ENCODE data around the gene GALR3.

GALR3 gene

GRCh38 chr22:37803195-37803638 lies 20.0 kb upstream of the GALR3 start:
- DNase-seq (ENCODE audit: low read depth) = no peak

GRCh38 chr22:37803639-37804351 lies 19.4 kb upstream of the GALR3 start:
- DNase-seq (ENCODE audit: low read depth) = no peak

GRCh38 chr22:37804352-37804880 lies 18.8 kb upstream of the GALR3 start:
- no peak for DNase-seq (ENCODE audit: low read depth)

GRCh38 chr22:37804881-37805809 lies 18.0 kb upstream of the GALR3 start:
- peak; percentile 24 for DNase-seq (ENCODE audit: low read depth)

DNA sequence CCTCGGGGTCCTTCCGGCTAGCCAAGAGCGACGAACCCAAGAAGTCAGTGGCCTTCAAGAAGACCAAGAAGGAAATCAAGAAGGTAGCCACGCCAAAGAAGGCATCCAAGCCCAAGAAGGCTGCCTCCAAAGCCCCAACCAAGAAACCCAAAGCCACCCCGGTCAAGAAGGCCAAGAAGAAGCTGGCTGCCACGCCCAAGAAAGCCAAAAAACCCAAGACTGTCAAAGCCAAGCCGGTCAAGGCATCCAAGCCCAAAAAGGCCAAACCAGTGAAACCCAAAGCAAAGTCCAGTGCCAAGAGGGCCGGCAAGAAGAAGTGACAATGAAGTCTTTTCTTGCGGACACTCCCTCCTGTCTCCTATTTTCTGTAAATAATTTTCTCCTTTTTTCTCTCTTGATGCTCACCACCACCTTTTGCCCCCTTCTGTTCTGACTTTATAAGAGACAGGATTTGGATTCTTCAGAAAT lies 17.3 kb upstream of the GALR3 start:
- no peak for DNase-seq (ENCODE audit: low read depth)

DNA sequence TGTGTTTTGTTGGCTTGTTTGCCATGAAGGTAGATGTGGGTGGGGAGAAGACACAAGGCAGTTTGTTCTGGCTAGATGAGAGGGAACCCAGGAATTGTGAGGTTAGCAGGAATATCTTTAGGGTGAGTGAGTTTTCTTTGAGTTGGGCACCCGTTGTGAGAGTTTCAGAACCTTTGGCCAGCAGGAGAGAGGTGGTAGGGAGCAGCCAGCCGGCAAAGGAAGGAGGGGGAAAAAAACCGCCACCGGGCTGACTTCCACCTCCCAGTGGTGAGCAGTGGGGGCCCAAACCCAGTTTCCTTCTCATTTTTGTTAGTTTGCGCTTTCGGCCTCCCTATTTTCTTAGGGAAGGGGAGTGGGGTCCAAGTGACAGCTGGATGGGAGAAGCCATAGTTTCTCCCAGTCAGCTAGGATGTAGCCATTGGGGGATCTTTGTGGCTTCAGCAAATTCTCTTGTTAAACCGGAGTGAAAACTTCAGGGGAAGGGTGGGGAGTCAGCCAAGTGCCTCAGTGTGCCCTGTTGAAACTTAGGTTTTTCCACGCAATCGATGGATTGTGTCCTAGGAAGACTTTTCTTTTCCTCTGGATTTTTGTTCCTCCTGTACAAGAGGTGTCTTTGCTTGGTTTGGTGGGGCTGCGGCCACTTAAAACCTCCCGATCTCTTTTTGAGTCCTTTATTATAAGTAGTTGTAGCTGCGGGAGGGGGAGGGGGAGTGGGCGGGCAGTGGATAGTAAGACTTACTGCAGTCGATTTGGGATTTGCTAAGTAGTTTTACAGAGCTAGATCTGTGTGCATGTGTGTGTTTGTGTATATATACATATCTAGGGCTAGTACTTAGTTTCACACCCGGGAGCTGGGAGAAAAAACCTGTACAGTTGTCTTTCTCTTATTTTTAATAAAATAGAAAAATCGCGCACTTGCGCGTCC lies 16.5 kb upstream of the GALR3 start:
- DNase-seq (ENCODE audit: low read depth) = no peak

DNA sequence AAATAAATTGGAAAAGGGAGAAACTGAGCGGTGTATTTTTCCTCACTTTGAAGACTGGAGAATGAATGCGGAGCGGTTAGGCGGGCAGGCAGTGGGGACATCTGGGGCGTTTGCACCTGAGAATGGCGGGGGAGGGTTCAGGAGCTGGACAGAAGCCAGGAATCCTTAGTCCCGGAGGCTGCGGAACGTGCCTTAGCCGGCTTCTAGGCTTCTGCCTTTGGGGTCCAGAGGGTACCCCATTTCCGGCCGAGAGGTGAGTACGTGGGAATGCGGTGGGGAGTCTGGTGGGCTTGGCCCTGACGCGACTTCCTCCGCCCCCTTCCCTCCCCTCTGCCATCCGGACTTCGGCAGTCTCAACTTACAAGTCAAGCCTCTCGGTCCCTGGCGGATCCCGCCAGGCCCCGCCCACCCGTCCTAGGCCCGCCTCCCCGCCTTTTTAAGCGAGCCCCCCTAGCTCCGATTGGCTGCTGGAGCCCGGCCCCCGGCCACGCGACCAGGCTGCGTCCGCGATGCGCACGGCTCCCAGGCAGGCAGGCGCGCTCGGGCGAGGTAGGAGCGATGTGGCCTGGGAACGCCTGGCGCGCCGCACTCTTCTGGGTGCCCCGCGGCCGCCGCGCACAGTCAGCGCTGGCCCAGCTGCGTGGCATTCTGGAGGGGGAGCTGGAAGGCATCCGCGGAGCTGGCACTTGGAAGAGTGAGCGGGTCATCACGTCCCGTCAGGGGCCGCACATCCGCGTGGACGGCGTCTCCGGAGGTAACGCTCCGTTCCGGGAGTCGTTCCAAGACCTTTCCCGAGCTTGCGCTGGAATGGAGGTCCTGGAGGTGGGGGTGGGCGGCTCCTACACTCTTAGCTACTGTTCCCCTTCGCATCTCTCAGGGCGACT lies 15.5 kb upstream of the GALR3 start, which contains the start of gene GCAT:
TSS of gene GCAT (plus strand) at position 525 of the 884 bp plus-strand sequence. CDS start at position 559, 34 bp downstream.
- peak; percentile 69 for DNase-seq (ENCODE audit: low read depth)

- DNase-seq (ENCODE audit: low read depth) = no peak
Observed at GRCh38 chr22:37808294-37808657, 14.9 kb upstream of the GALR3 start.

GRCh38 chr22:37809672-37810333 lies 13.4 kb upstream of the GALR3 start:
- no peak for DNase-seq (ENCODE audit: low read depth)

GRCh38 chr22:37811867-37812266 lies 11.3 kb upstream of the GALR3 start:
- DNase-seq (ENCODE audit: low read depth) = no peak

- no peak for DNase-seq (ENCODE audit: low read depth)
Observed at GRCh38 chr22:37812869-37813678, 10.1 kb upstream of the GALR3 start.

- DNase-seq (ENCODE audit: low read depth) = no peak
Observed at GRCh38 chr22:37815593-37815992, 7.6 kb upstream of the GALR3 start.

- DNase-seq (ENCODE audit: low read depth) = no peak
Observed at GRCh38 chr22:37816543-37817180, 6.5 kb upstream of the GALR3 start.

DNA sequence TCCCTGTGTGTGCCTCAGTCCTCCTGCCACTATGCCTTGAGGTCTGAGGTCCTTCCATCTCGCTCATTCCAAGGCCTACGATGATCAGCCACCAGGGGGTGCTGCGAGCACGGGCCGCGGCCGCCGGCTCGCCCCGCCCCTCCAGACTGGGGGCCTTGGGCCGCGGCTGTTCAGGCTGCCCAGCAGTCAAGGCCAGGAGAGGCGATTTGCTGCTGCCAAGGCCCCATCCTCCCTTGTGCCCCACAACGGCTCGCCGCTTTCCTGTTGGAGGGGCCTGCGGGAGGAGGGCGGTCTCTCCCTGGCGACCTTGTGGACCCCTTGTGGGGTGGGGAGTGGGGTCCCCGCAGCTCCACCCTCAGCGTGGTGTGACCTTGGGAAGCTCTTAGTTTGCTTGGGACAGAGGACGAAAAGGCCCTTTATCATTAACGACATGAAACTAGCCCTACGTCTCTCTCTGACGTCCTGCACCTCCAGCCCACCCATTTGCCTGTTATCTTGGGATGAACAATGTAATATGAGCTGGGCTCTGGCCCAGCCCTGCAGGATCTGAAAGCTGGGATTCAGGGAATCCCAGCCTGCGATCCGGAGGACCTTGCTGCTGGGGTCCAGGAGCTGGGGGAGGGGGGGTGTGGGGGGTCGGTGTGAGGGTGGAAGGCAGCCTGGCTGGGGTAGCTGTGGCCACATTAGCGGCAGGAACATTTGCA lies 5.3 kb upstream of the GALR3 start:
- DNase-seq (ENCODE audit: low read depth) = peak; percentile 40

- DNase-seq (ENCODE audit: low read depth) = peak; percentile 40
Observed at GRCh38 chr22:37818409-37819104, 4.6 kb upstream of the GALR3 start.

DNA sequence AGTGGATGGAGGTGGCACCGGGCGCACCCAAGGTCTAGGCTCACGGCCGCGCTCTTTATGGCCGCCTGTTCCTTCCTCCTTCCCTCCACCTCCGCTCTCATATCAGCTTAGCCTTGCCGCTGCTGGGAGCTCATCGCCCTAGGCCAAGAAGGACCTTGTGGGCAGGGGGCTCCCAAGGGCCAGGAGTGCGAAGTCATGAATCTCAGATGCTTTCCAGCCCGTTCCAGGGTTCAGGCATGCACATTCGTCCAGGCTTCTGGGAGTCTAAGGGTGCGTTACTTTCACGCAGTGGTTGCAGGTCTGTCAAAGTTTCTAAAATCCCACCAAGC lies 4.1 kb upstream of the GALR3 start:
- no peak for DNase-seq (ENCODE audit: low read depth)

DNA sequence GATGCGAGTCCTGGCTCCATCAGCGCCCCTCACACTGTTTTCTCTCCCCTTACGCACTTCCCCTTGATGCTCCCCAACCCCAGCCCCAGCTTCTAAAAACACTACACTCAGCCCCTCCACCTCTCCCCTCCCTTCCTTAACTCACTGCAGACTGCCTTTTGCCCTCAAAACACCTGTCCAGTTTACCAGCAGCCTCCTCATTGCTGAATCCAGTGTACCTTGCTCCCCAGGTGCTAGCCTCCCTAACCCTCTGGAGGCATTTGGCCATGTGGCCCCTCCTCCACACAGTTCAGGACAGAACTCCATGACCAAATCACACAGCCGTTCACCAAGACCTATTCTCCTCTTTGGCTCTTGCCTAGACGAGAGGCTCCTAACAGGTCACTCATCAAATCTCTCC lies 2.8 kb upstream of the GALR3 start:
- DNase-seq (ENCODE audit: low read depth) = no peak

Data from T-helper 22 cell (primary cell).